Esophagus muscularis mucosa (tissue), 4 donors: ENCODE results near the gene USHBP1. TPM values are rescaled to one million over a fixed set of nuclear protein-coding genes. Genes with fewer than 3 reads are reported as not detected.

Experiments used
- DNase-seq: peaks from one replicate; pipeline ENCODE4 v3.0.0-alpha.2; 2017; ENCODE audit errors: extremely low spot score
- H3K27ac ChIP-seq, 4 donors: fragments of 200-600 bp; sonication (generic); replicated peaks in 1 of 4; 1 replicate in 3 of 4; 2 replicates in 1 of 4; pipeline ENCODE4 v1.5.1; 2016 to 2019; ENCODE audit warnings: mild to moderate bottlenecking in 1 of 4
- H3K27me3 ChIP-seq, 4 donors: fragments of 200-600 bp; sonication (generic); one replicate each; pipeline versions ENCODE4 v1.5.1 to v1.6.0; 2016 to 2019
- H3K36me3 ChIP-seq, 4 donors: fragments of 200-600 bp; sonication (generic); one replicate each; pipeline ENCODE4 v1.5.1; 2016 to 2019
- H3K4me1 ChIP-seq, 4 donors: fragments of 200-600 bp; sonication (generic); one replicate each; pipeline ENCODE4 v1.5.1; 2016 to 2019
- H3K4me3 ChIP-seq, 4 donors: fragments of 200-600 bp; sonication (generic); 1 replicate in 2 of 4; 2 replicates in 2 of 4; pipeline ENCODE4 v1.5.1; 2016 to 2019; ENCODE audit warnings: mild to moderate bottlenecking in 4 of 4, moderate library complexity in 1 of 4
- H3K9me3 ChIP-seq, 4 donors: fragments of 200-600 bp; sonication (generic); 1 replicate in 3 of 4; 2 replicates in 1 of 4; pipeline ENCODE4 v1.5.1; 2016 to 2019
- CTCF ChIP-seq, 3 experiments: fragments of 200-600 bp in 2 of 3; fragments of 450-650 bp in 1 of 3; sonication (generic) in 2 of 3; IDR thresholded peaks; one replicate each; pipeline ENCODE4 v1.5.1; 2017 to 2019; ENCODE audit warnings: antibody characterized with exemption in 3 of 3, mild to moderate bottlenecking in 2 of 3, moderate library complexity in 1 of 3
- EP300 ChIP-seq: sonication (generic); formaldehyde crosslinking; IDR thresholded peaks from one replicate; pipeline ENCODE4 v1.6.1; 2017; ENCODE audit warnings: antibody characterized with exemption
- POLR2A ChIP-seq: fragments of 450-650 bp; IDR thresholded peaks from one replicate; pipeline ENCODE4 v1.6.1; 2017; ENCODE audit warnings: antibody characterized with exemption, moderate library complexity, mild to moderate bottlenecking, low read depth
- POLR2AphosphoS5 ChIP-seq, 2 donors: sonication (generic); formaldehyde crosslinking; IDR thresholded peaks; one replicate each; pipeline ENCODE4 v1.6.1; 2017; ENCODE audit warnings: antibody characterized with exemption in 2 of 2
- WGBS: methylation state at CpG from one replicate; pipeline ENCODE4 v1.1.5; 2018; 5-methylcytosine and 5-hydroxymethylcytosine counted together
- intact Hi-C: fragments of 100-400 bp; cut with DNase I; formaldehyde crosslinking; loops from one replicate; pipeline ENCODE4 v1.15.1; 2023
- total RNA-seq, 4 donors: library from RNA; depleted of rRNA; stranded (reverse); fragments of >200 nt; gene quantifications; one replicate each; pipeline versions ENCODE4 v1.1.0 to v1.2.1, GENCODE V29; 2016

USHBP1 gene
- total RNA-seq, 4 donors from 2014 or later: 2.2 to 12.0 (median 6.3) TPM

- no peak overlapping the region for H3K4me3 ChIP-seq
- H3K36me3 ChIP-seq: peaks cover 13 to 41% (median 35%) of the 10 kb centered on the region in 4 donors
- no peaks in the 10 kb centered on the region for H3K27me3 ChIP-seq
- peak overlapping the region; percentile 14 to 88 (median 86) for H3K27ac ChIP-seq
- TF ChIP-seq POLR2A (no peak), POLR2AphosphoS5 (IDR thresholded peaks at IDR 0.05) (no peak), EP300 (no peak), CTCF (IDR thresholded peaks at IDR 0.05) (no peak)
- H3K4me1 ChIP-seq: peaks cover 9 to 26% (median 25%) of the 10 kb centered on the region in 4 donors
- H3K9me3 ChIP-seq: no peaks in the 10 kb centered on the region
- WGBS: 83% methylated on average over 13 of the region's 13 CpGs
- no peak for DNase-seq
- intact Hi-C loops: no loop called here
Observed at GRCh38 chr19:17227798-17228367, 36.7 kb downstream of the USHBP1 start.

GRCh38 chr19:17226002-17226933 lies 38.3 kb downstream of the USHBP1 start, which contains the start of gene OCEL1:
OCEL1 (plus strand) TSS chr19:17226226; CDS start chr19:17226248, 22 bp downstream.
- 0% methylated on average over 13 of the region's 90 CpGs for WGBS
- Histone ChIP-seq H3K4me3 (peak within 1 kb of the TSS; percentile 67 to 75 (median 71)), H3K27ac (peak within 1 kb of the TSS; percentile 85 to 88 (median 86)), H3K4me1 (peaks cover 9 to 26% (median 25%) of the 10 kb centered on the region in 4 donors), H3K27me3 (no peaks in the 10 kb centered on the region), H3K9me3 (no peaks in the 10 kb centered on the region), H3K36me3 (peaks cover 0 to 25% (median 19%) of the 10 kb centered on the region in 4 donors)
- intact Hi-C loops: no loop called here
- TF ChIP-seq EP300 (no peak), CTCF (IDR thresholded peaks at IDR 0.05) (no peak), POLR2AphosphoS5 (IDR thresholded peaks at IDR 0.05) (peak in 1 of 2 donors; percentile 94), POLR2A (peak; percentile 67)
- peak; percentile 100 for DNase-seq

GRCh38 chr19:17225053-17225452 lies 39.5 kb downstream of the USHBP1 start:
- Histone ChIP-seq H3K27ac (no peak overlapping the region), H3K4me3 (peak overlapping the region in 1 of 4 donors; percentile 75), H3K27me3 (no peaks in the 10 kb centered on the region), H3K36me3 (peaks cover 0 to 16% (median 9%) of the 10 kb centered on the region in 4 donors), H3K4me1 (peaks cover 9 to 31% (median 29%) of the 10 kb centered on the region in 4 donors), H3K9me3 (no peaks in the 10 kb centered on the region)
- no peak for DNase-seq
- intact Hi-C loops: no loop called here
- 88% methylated on average over 10 of the region's 10 CpGs for WGBS
- TF ChIP-seq POLR2AphosphoS5 (IDR thresholded peaks at IDR 0.05): no peak
- TF ChIP-seq CTCF (IDR thresholded peaks at IDR 0.05): no peak
- no peak for TF ChIP-seq POLR2A
- no peak for TF ChIP-seq EP300

- Histone ChIP-seq H3K9me3 (no peaks in the 10 kb centered on the region), H3K36me3 (peaks cover 0 to 35% (median 32%) of the 10 kb centered on the region in 4 donors), H3K27me3 (no peaks in the 10 kb centered on the region), H3K27ac (peak overlapping the region in 1 of 4 donors; percentile 27), H3K4me3 (no peak overlapping the region), H3K4me1 (peaks cover 6 to 25% (median 18%) of the 10 kb centered on the region in 4 donors)
- intact Hi-C loops: no loop called here
- no peak for DNase-seq
- WGBS: 36% methylated on average over 14 of the region's 14 CpGs
- TF ChIP-seq CTCF (IDR thresholded peaks at IDR 0.05) (no peak), POLR2A (no peak), POLR2AphosphoS5 (IDR thresholded peaks at IDR 0.05) (no peak)
Observed at GRCh38 chr19:17220207-17220758, 44.3 kb downstream of the USHBP1 start.
